IMR-90 (cell line): ENCODE data around the gene TAF9. TPM values are rescaled to one million over a fixed set of nuclear protein-coding genes. Genes with fewer than 3 reads are reported as not detected.

Source experiments
- ATAC-seq: fragments of 200-7000 bp; cut with Tn5 transposase; 2 replicates; pipeline ENCODE4 v1.9.1; 2020; ENCODE audit warnings: low read depth, mild to moderate bottlenecking, moderate library complexity
- BruUV-seq: library from RNA; stranded (reverse); fragments of 400-500 nt; replicated peaks from 2 replicates; lab custom pipeline; 2021; lab: Mats Ljungman, UMichigan
- CTCF ChIA-PET: fragments of 300-600 bp; formaldehyde crosslinking; extraction: SDS; loops from one replicate; lab custom pipeline; 2021; ENCODE audit warnings: antibody characterized with exemption; lab: Yijun Ruan, JAX
- POLR2A ChIA-PET: fragments of 300-600 bp; sonication (Branson Sonifier 250); formaldehyde crosslinking; loops from one replicate; lab custom pipeline; 2022; ENCODE audit warnings: antibody characterized with exemption; ENCODE audit not compliant: unreplicated experiment; lab: Charles Lee
- DNase-seq: peaks from one replicate; pipeline ENCODE4 v3.0.0; 2013
- H2AFZ ChIP-seq: replicated peaks from 2 replicates; pipeline ENCODE3; 2013; ENCODE audit warnings: low read length, mild to moderate bottlenecking; ENCODE audit not compliant: poor library complexity
- H2AK5ac ChIP-seq: 2 replicates; pipeline ENCODE4 v1.6.1; 2013; ENCODE audit warnings: low read depth, low read length, inconsistent platforms
- H2AK9ac ChIP-seq: replicated peaks from 2 replicates; pipeline ENCODE3; 2013; ENCODE audit warnings: mild to moderate bottlenecking, low read depth, low read length, moderate library complexity; ENCODE audit not compliant: poor library complexity
- H2BK120ac ChIP-seq: 2 replicates; pipeline ENCODE4 v1.6.1; 2013; ENCODE audit warnings: low read depth, low read length, inconsistent platforms
- H2BK15ac ChIP-seq: 3 replicates; pipeline ENCODE4 v1.6.1; 2013; ENCODE audit warnings: low read depth, low read length, inconsistent platforms
- H2BK20ac ChIP-seq: 2 replicates; pipeline ENCODE4 v1.6.1; 2013; ENCODE audit warnings: low read depth, mild to moderate bottlenecking, inconsistent platforms, low read length, moderate library complexity
- H2BK5ac ChIP-seq: 2 replicates; pipeline ENCODE4 v1.6.1; 2013; ENCODE audit warnings: mild to moderate bottlenecking, low read depth, low read length, inconsistent platforms; ENCODE audit not compliant: poor library complexity, severe bottlenecking
- H3K14ac ChIP-seq: replicated peaks from 2 replicates; pipeline ENCODE4 v1.6.1; 2013; ENCODE audit warnings: low read depth, low read length, inconsistent platforms
- H3K18ac ChIP-seq: 2 replicates; pipeline ENCODE4 v1.6.1; 2013; ENCODE audit warnings: low read depth, low read length, control low read depth
- H3K23ac ChIP-seq: 2 replicates; pipeline ENCODE4 v1.6.1; 2013; ENCODE audit warnings: low read depth, low read length, inconsistent platforms
- H3K27ac ChIP-seq: 2 replicates; pipeline ENCODE4 v1.5.1; 2013; ENCODE audit warnings: mild to moderate bottlenecking, control low read depth, low read length; ENCODE audit not compliant: insufficient read depth
- H3K27me3 ChIP-seq: 2 replicates; pipeline ENCODE4 v1.6.1; 2013; ENCODE audit warnings: low read length; ENCODE audit not compliant: control insufficient read depth, insufficient read depth
- H3K36me3 ChIP-seq: 2 replicates; pipeline ENCODE4 v1.6.1; 2013; ENCODE audit warnings: low read length, mixed read lengths; ENCODE audit not compliant: control insufficient read depth, insufficient read depth
- H3K4ac ChIP-seq: 2 replicates; pipeline ENCODE4 v1.6.1; 2013; ENCODE audit warnings: low read depth, low read length, inconsistent platforms
- H3K4me1 ChIP-seq: 2 replicates; pipeline ENCODE4 v1.6.1; 2013; ENCODE audit warnings: low read length, mixed read lengths; ENCODE audit not compliant: control insufficient read depth, insufficient read depth
- H3K4me2 ChIP-seq: 2 replicates; pipeline ENCODE4 v1.6.1; 2013; ENCODE audit warnings: low read depth, mild to moderate bottlenecking, control low read depth, low read length, moderate library complexity
- H3K4me3 ChIP-seq: 2 replicates; pipeline ENCODE4 v1.5.1; 2013; ENCODE audit warnings: low read depth, mild to moderate bottlenecking, control low read depth, low read length, moderate library complexity; ENCODE audit not compliant: insufficient read depth
- H3K56ac ChIP-seq: 2 replicates; pipeline ENCODE4 v1.6.1; 2013; ENCODE audit warnings: low read length, inconsistent platforms; ENCODE audit not compliant: insufficient read depth; ENCODE audit errors: extremely low read depth
- H3K79me1 ChIP-seq, 2 experiments: 2 replicates each; pipeline ENCODE4 v1.6.1; 2013; ENCODE audit warnings: low read length in 2 of 2, inconsistent platforms in 1 of 2, low read depth in 1 of 2
- H3K9ac ChIP-seq: 2 replicates; pipeline ENCODE4 v1.6.1; 2013; ENCODE audit warnings: low read depth, low read length, control low read depth
- H3K9me1 ChIP-seq: 2 replicates; pipeline ENCODE4 v1.6.1; 2013; ENCODE audit warnings: low read length, inconsistent platforms; ENCODE audit not compliant: insufficient read depth
- H3K9me3 ChIP-seq: 2 replicates; pipeline ENCODE4 v1.6.1; 2013; ENCODE audit warnings: low read length; ENCODE audit not compliant: control insufficient read depth, insufficient read depth
- H4K20me1 ChIP-seq: 2 replicates; pipeline ENCODE4 v1.6.1; 2013; ENCODE audit warnings: low read length, inconsistent platforms; ENCODE audit not compliant: insufficient read depth
- H4K5ac ChIP-seq: 2 replicates; pipeline ENCODE4 v1.6.1; 2013; ENCODE audit warnings: mild to moderate bottlenecking, low read depth, low read length, control low read depth
- H4K8ac ChIP-seq, 2 experiments: 2 replicates each; pipeline ENCODE4 v1.6.1; 2013; ENCODE audit warnings: low read depth in 2 of 2, low read length in 2 of 2, control low read depth in 1 of 2, inconsistent platforms in 1 of 2
- H4K91ac ChIP-seq: 2 replicates; pipeline ENCODE4 v1.6.1; 2013; ENCODE audit warnings: low read depth, low read length, inconsistent platforms; ENCODE audit not compliant: insufficient read depth
- BHLHE40 ChIP-seq: fragments of 150-350 bp; IDR thresholded peaks from 2 replicates; pipeline ENCODE4 v1.6.1; 2016; ENCODE audit warnings: mild to moderate bottlenecking, low read depth, low read length
- CHD1 ChIP-seq: IDR thresholded peaks from 2 replicates; pipeline ENCODE4 v1.6.1; 2012; ENCODE audit warnings: low read depth, low read length, improper control_type of control experiment
- MXI1 ChIP-seq: IDR thresholded peaks from 2 replicates; pipeline ENCODE4 v1.6.1; 2012; ENCODE audit warnings: low read depth, mild to moderate bottlenecking, low read length, moderate library complexity, borderline replicate concordance
- POLR2A ChIP-seq: IDR thresholded peaks from 2 replicates; pipeline ENCODE4 v1.6.1; 2012; ENCODE audit warnings: mild to moderate bottlenecking, low read depth, low read length
- RAD21 ChIP-seq: IDR thresholded peaks from 2 replicates; pipeline ENCODE4 v1.6.1; 2012; ENCODE audit warnings: low read length, improper control_type of control experiment
- SMC3 ChIP-seq: fragments of 150-350 bp; IDR thresholded peaks from 2 replicates; pipeline ENCODE4 v1.6.1; 2016; ENCODE audit warnings: low read depth, mild to moderate bottlenecking, antibody characterized with exemption, low read length, moderate library complexity
- WGBS, 2 experiments: methylation state at CpG; one replicate each; pipeline versions ENCODE4 v1.1.5 to v1.1.7; 2013; ENCODE audit warnings: missing lambda C conversion rate in 2 of 2; ENCODE audit not compliant: insufficient read length in 1 of 2; ENCODE audit errors: extremely low coverage in 2 of 2; 5-methylcytosine and 5-hydroxymethylcytosine counted together
- dilution Hi-C: fragments of 300-500 bp; cut with HindIII; formaldehyde crosslinking; loops from one replicate; pipeline ENCODE4 v1.14.3; 2018; ENCODE audit warnings: low sequenced_read_pairs; ENCODE audit not compliant: unreplicated experiment
- in situ Hi-C: fragments of 300-500 bp; cut with MboI; formaldehyde crosslinking; loops from 3 replicates; pipeline ENCODE4 v1.14.3; 2019; ENCODE audit warnings: low sequenced_read_pairs, inconsistent platforms, mixed read lengths
- intact Hi-C: fragments of 100-400 bp; cut with micrococcal nuclease; formaldehyde crosslinking; loops from 2 replicates; pipeline ENCODE4 v1.10.0; 2022
- polyA plus RNA-seq, 3 experiments: library from polyadenylated mRNA; depleted of rRNA; stranded (reverse); fragments of >200 nt; gene quantifications; 2 replicates each; pipeline ENCODE4 v1.2.3, GENCODE V29; 2012; ENCODE audit warnings: low replicate concordance in 1 of 3
- total RNA-seq: library from RNA; depleted of rRNA; stranded (reverse); fragments of >200 nt; gene quantifications from 2 replicates; pipeline ENCODE4 v1.2.3, GENCODE V29; 2012

The TAF9 gene
- total and polyA plus RNA-seq, 2 of the 4 experiments (the other 2 are of a cell fraction): 107 to 127 TPM

GRCh38 chr5:69368458-69369339, 621 bp downstream of the TAF9 start:
- ChIA-PET CTCF (no interaction called here), POLR2A (no interaction called here)
- Histone ChIP-seq H3K4me3 (peak overlapping the region; percentile 64), H3K27ac (peak overlapping the region; percentile 99), H4K91ac (peak overlapping the region; percentile 88), H3K79me1 (peaks cover 14 to 40% of the 10 kb centered on the region in 2 experiments), H4K5ac (peak overlapping the region; percentile 56), H3K4me1 (no peaks in the 10 kb centered on the region; the same call in 1 of the 2 replicates), H4K8ac (peak overlapping the region; percentile 93 to 97), H2BK15ac (0 out of 3 replicates have a peak overlapping the region, but pooled peaks have one; percentile 59), H3K4ac (peak overlapping the region; percentile 93), H4K20me1 (peaks cover 28% of the 10 kb centered on the region; the same call in 1 of the 2 replicates), H3K18ac (peak overlapping the region; percentile 34), H3K9me1 (no peaks in the 10 kb centered on the region; the same call in 1 of the 2 replicates), H3K36me3 (peaks cover 13% of the 10 kb centered on the region), H3K9me3 (no peaks in the 10 kb centered on the region), H3K23ac (peak overlapping the region; percentile 99), H2AFZ (peak overlapping the region; percentile 98), H2AK5ac (peak overlapping the region; percentile 39), H2BK5ac (peak overlapping the region; percentile 100), H3K56ac (peak overlapping the region; percentile 97), H2BK20ac (no peak overlapping the region; the same call in 1 of the 2 replicates), H3K4me2 (peak overlapping the region; percentile 96), H2AK9ac (peak overlapping the region; percentile 99), H3K14ac (peak overlapping the region; percentile 94), H3K27me3 (no peaks in the 10 kb centered on the region), H3K9ac (peak overlapping the region; percentile 97), H2BK120ac (peak overlapping the region; percentile 68)
- peak; percentile 53 for ATAC-seq
- WGBS, 2 experiments: 0% methylated on average over 15 of the region's 39 CpGs; no CpG with 5 or more reads in 1 of the 2 experiments
- BruUV-seq: TSS peak; percentile 47
- intact Hi-C loops (loop anchor here (2.0 to 10.0 kb wide), 4 partner anchors 96 to 326 kb away; no protein-coding TSS in a partner anchor), dilution Hi-C loops (no loop called here), in situ Hi-C loops (no loop called here)
- TF ChIP-seq SMC3 (no peak), MXI1 (no peak), POLR2A (no peak; the same call in 1 of the 2 replicates), BHLHE40 (no peak), CHD1 (no peak), RAD21 (no peak)
- DNase-seq: peak; percentile 54
